NCI-H524 (cell line): ENCODE data around the gene TLCD4.
"Not testable (repeated sequence)": the region's sequence is repeated elsewhere in the genome, so short reads cannot be mapped to it uniquely, and the experiment has no call there.

ENCODE experiments used
- DNase-seq, 2 experiments: peaks; one replicate each; lab custom pipeline; 2025; lab: John Stamatoyannopoulos, UW

Gene TLCD4, protein sequence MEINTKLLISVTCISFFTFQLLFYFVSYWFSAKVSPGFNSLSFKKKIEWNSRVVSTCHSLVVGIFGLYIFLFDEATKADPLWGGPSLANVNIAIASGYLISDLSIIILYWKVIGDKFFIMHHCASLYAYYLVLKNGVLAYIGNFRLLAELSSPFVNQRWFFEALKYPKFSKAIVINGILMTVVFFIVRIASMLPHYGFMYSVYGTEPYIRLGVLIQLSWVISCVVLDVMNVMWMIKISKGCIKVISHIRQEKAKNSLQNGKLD

DNA sequence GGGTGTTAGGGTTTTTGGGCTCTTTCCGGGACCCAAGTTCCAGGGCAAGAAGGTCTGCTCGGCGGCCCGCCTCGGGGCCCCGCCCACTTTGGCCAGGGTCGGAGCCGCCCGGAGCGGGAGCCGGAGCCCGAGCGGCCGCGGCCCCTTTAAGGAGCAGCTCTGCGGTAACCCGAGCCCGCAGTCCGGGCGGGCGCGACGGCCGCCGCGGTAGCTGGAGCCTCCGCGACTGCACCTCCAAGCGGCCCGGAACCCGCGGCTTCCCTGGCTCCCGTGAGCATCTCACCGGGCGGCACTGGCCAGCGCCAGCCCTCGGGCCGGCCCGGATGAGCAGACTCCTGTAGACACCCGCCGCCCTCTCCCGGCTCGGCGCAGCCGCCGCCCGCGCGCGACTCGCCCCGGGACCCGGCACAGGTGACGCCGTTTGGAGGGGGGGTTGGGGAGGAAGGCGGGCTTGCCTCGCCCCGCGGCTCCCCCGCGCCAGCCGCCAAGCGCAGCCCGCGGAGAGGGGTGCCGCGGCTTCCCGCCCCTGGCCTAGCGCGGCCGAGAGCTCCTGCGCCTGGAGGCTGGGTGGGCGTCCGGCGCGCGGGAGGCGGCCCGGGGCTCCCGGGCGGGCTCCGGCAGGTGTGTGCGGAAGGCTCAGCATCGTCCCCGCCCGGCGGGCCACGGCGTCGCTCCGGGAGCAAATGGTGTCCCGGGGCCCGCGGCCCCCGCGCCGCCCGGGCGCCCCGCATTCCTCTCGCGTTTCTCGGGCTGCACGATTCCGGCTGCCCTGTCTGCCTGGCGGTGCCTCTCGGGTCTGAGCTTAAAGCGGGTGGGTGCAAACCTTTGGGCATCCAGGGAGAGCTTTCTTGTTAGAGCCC, at the start of gene TLCD4:
TSS of gene TLCD4 (plus strand) at position 149 of the 860 bp plus-strand sequence. CDS start 26,547 bp downstream, outside the sequence.
- DNase-seq, result peak in 1 of 2 experiments; percentile 55

DNA sequence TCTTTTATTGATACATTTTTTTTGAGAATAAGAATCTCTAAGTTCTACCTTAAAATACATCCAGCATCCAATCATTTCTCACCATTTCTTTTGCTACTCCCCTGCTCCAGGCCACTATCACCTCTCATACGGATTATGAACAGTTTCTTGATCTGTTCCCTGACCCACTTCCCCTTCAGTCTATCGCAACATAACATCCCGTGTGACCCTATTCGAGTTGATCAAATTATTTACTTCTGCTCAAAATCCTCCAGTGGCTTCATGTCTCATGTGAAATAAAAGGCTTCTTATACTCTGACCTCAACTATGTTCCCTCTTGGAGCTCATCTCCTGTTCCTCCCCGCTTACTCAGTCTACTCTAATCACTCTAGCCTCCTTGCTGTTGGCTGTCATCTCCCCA, 49.6 kb upstream of the TLCD4 start:
- DNase-seq, result no peak

DNA sequence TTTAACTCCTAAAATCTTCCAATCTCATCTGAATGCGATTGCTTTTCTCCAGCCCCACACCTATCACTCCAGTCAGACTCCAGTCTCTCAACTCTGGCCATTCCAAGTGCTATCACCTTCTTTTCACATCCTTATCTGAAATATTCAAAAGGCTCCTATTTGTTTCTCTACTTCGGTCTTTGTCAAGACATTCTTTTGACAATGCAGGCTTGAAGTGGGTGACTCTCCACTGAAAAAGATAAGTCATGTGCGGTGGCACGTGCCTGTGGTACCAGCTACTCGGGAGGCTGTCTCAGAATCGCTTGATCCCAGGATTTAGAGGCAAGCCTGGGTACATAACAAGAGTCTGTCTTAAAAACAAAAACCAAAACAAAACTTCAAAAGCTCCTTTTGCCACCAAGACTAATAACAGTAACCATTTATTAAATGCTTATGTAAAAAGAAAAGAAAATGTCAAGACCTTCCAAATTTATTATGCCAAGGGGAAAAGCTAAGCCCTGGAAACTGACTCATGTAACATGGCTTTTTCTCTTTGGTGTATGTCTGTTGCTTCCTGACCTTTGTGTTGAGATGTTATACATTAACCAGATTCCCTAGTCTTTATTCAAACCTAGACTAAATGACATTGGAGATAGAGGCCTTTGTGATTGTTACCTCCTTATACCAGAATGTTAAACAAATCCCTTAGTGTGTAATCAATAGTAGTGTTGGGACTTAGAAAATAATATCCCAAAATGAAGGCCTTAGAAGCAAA, 48.0 kb upstream of the TLCD4 start:
- DNase-seq, result no peak

DNA sequence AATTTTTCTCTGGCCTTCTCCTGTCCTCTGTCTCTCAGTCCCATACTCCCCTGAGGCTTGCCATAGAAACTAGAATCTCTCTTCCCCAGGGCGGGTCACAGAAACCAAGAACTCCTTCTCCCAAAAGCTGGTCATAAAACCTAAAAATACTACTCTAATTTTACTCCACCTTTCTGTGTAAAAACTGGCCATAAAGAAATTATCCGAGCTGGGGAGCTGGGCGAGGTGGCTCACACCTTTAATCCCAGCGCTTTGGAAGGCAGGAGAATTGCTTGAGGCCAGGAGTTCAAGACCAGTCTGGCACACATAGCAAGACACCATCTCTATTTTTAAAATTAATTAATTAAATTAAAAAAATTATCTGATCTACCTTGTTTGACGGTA, 47.5 kb upstream of the TLCD4 start:
- DNase-seq, result no peak

DNA sequence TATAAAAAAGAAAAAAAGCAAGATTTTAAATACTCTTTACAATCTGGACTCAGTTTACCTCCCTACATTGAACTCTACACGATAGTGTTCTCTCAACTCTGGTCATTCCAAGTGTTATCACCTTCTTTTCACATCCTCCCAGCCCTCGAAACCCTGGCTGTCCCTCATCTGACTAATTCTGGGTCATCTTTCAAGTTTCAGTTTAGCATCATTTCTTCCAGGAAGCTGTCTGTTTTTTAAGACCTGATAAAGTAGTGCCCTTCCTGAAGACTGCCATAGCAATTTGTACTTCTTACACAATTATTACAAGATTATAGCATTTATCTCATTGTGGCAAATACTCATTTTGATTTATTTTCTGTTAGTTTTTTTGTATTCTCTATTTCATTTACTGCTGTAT, 45.6 kb upstream of the TLCD4 start:
- no peak for DNase-seq

DNA sequence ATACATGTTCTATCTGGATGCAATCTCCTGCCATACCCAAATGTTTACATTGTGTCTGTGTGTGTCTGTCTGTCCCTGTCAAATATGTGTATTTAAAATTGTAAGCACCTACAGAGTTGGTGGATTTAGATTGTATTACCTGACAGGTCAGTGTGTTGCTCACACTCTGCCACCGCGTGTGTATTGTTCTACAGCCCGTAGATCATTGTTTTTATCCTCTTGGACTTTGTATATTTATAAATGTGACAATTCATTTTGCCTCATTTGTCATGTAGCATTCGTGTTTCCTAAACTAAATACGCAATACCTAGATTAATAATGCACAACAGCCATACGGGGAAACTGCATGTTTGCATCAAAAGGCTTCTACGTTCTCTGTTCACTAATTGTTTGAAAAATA, 45.0 kb upstream of the TLCD4 start:
- DNase-seq, result no peak

DNA sequence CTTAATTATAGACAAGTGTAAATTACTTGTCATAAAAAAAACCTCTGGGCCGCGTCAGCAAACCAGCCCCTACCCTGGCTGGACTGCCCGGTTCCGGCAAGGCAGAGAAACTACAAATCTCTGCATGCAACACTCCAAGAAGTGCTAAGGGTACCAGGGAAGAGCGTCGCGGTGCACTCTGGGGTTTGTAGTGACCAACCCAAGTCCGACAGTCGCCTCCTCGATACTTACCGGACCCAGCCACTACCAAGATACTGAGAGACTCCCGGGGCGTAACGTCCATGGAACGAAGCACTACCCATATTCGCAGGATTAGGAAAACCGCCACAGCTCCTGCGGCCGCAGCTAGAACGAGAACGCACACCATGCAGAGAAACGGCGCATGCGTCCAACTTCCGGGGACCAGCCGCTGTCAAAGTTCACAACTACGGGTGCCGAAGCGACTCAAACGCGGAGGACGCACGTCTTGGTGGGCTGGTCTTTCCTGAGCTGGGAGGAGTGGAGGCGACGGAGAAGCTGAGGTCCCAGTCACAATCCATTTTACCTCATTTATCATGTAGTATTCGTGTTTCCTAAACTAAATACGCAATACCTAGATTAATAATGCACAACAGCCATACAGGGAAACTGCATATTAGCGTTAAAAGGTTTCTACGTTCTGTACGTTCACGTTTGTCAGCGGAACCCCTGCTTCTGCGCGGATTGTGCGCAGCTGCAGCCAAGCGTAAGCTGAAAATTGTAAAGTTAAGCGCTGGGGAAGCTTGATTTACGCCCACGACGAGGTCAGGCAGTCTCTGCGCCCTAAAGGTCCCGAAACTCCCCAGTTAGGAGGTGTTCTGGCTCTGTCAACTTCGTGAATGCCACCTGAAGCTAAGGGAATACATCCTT, 44.4 kb upstream of the TLCD4 start, which contains the start of gene ALG14:
TSS of gene ALG14 (minus strand) at position 420 of the 888 bp plus-strand sequence. CDS start at position 367, 53 bp downstream.
- peak; percentile 84 to 94 for DNase-seq

DNA sequence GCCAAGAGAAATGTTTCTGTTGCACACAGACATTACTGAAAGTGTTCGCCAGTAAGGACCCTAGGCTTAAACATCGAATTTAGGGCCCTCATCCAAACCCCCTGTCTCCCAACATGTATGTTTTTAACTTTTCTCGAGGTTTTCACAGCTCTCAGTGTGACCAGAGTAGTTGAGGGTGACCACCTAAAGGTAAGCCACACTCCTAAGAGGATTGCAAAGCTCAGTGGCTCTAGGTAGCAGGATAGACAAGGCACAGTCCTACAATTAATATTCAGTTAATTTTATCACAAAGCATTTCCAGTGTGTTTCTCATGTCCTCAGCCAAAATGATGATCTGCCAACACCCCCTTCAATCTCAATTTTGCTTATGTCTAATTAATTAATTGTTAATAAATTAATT, 43.7 kb upstream of the TLCD4 start:
- DNase-seq, result no peak

DNA sequence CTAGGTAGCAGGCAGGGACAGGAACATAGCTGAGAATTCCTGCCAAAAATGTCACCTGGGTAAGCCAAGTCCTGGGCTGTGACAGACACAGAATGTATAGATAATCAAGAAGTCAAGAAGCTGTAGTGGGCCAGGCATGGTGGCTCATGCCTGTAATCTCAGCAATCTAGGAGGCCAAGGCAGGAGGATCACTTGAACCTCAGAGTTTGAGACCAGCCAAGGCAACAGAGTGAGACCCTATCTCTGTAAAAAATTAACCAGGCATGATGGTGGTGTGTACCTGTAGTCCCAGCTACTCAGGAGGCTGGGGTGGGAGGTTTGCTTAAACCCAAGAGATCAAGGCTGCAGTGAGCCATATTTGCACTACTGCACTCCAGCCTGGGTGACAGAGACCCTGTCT, 41.1 kb upstream of the TLCD4 start:
- DNase-seq, result no peak

DNA sequence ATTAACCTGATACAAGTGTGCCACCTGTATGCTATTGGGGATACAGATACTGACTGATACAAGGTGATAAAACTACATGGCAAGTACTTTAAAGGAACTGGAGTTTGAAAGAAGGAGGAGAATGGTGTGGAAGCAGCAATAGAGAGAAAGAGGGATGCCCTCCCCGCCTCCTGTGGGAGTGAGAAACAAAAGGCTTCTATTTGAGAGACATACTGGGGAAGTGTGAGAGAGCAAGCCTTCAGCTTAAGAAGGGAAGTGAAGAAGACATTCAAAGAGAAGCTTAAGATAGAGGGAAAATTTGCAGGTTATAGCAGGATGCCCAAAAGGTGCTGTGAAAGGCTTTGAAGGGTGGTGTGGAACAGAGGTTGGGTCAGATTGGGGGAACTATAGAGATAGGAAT, 36.7 kb upstream of the TLCD4 start:
- DNase-seq, result no peak

DNA sequence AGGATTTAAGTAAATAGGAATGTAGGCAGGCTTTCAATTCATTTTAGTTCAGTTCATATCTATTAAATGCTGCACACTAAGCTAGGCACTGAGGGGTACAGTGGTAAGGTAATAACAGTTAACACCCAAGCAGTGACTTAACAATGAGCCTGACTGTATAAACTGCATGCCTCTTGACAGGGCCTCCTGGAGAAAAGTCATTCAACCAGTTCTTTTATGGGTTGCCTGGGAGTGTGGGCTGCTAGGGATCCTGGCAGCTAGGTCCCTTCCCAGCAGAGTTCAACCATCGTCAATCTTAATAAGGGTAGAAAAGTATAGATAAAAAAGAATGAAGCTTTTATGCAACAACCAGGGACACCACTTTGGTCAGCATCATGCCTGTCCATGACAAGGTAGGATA, 36.3 kb upstream of the TLCD4 start:
- DNase-seq, result no peak

DNA sequence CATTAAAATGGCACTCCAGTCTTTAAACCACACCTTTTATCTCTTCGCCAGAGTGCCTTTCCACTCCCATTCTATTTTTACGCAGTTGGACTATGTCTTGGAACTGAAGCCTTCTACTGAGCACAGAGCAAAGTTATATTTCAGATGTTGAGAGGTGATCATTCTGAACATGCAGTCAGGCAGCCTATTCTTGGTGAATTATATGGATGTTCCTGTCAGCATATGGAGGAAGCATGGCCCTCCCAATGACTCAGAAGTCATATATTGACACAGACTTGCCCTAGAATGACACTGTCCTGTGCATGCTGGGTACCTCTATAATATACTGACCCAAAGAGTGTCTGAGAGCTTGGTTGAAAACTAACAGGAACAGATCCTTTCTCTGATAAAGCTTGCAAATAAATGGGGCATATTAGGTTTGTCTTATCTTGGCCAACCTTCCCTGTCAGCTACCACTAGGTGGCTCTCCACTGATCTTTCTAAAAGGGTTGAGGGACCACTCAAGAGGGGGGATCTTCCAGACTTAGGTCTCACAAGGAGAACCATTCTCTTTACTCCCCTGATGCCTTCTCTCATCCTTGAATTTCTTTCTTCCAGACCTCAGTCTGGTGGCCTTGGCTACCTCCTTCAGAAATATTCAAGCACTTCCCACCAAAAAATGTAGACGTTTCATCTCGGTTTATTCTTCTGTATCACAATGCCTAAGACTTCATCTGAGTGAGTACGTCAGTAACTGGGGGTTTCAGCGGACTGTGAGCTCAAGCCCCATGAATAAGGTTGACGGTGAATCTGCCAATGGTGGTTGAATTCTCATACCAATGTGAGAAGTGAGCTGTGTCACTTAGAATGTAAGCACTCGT, 32.6 kb upstream of the TLCD4 start:
- peak; percentile 0 to 59 for DNase-seq

DNA sequence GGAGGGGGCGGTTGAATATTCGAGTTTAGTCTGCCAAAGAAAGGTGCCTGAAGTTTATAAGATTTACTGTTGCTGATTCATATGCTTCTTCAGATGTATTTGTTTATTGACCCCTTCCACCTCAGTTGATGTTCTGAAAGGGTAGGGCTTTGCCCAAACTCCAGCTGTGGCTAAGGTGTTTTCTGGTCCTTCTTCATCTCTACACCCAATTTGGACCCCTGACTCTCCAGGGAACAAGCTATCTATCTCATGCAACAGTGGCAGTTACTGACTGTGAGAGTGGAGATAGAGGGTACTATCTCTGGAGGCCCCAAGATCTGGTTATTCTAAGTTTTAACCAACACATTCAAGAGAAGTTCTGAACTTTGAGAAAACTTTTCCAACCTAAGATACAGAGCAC, 31.8 kb upstream of the TLCD4 start:
- no peak for DNase-seq

DNA sequence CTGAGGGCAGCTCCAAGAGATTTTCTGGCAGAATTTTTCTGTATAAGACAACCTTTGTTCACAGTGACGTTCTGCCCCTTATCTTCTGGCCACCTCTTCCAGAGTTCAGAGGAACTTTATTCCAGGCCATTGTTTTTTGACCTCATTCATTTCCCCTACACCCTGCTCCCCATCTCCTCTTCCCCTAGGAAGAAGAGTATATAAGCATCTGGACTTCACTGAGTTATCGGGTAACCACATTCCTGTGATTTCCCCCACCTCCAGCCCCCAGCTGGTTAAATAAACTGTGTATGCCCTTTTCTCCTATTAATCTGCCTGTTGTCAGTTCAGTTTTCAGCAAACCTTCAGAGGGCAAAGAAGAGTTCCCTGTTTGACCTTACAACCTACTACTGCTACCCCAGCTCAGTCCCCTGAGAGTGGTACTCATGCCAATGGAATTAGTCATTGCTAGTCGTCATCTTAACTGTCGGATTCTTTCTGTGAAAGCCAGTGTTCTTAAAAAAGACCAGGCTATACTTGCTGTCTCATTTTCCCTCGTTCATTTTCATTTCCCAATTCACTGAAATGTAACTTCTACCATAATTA, 30.1 kb upstream of the TLCD4 start:
- no peak for DNase-seq

DNA sequence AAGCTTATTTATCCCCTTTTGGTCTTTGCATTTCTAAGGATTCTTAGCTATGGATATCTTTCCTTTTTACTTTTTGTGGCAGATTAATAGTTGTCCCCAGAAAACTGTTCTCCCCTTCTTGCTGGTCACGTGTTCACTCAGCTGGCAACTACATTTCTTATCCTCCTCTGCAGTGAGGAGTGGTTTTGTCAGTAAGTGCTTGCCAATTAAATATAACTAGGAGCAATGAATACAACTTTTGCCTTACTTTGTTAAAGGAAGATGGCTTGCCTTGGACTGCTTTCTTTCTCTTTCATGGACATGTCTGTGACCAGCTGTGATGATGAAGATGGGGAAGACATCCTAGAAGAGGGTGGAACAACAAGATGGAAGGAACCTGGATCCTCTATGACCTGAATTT, 28.9 kb upstream of the TLCD4 start:
- no peak for DNase-seq

DNA sequence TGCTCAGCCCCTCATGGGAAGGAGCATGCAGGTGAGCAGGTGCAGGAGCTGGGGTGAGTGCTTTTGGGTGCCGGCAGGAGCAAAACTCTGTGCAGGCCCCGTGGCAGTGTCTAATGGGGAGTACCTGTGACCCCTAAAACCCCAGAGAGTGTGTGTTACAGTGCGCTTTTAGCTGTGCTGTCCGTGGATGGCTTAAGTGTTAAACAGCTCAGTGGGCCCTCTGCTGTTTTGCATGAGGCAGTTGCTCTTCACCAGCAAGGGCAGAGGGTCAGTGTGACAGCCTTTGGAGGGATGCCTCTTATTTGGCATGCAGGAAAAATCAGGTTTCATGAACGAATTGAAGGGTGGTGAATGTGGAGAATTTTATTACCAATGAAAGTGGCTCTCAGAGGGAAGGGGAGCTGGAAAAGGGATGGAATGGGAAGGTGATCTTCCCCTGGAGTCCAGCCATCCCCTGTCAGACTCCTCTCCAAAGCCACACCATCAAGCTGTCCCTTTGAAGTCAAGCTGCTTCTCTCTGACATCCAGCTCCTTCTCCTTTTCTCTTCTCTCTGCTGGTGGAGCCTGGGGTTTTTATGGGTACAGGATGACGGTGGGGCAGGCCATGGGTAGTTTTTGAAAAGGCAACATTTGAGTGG, 27.4 kb upstream of the TLCD4 start:
- DNase-seq, result no peak

DNA sequence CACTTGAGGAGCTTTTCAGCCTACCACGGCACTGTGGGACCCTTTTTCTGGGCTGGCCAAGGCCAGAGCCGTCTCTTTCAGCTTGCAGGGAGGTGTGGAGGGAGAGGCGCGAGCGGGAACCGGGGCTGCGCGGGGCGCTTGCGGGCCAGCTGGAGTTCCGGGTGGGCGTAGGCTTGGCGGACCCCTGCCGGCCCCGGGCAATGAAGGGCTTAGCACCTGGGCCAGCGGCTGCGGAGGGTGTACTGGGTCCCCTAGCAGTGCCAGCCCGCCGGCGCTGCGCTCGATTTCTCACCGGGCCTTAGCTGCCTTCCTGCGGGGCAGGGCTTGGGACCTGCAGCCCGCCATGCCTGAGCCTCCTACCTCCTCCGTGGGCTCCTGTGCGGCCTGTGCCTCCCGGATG, 25.9 kb upstream of the TLCD4 start:
- DNase-seq, result not testable (repeated sequence)

DNA sequence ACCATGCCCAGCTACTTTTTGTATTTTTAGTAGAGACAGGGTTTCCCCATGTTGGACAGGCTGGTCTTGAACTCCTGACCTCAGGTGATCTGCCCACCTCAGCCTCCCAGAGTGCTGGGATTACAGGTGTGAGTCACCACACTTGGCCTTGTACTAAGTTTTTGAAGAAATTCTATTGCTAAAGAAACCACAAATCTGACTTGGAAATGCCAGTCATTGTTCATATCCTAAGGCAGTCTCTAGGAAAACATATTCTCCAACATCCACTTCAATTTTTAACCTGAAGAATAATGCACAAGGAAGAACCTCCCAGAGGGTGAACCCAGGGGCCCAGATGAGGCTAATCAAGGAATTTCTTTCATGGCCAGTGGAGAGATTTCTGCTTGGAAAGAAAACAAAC, 24.3 kb upstream of the TLCD4 start:
- DNase-seq, result not testable (repeated sequence)

DNA sequence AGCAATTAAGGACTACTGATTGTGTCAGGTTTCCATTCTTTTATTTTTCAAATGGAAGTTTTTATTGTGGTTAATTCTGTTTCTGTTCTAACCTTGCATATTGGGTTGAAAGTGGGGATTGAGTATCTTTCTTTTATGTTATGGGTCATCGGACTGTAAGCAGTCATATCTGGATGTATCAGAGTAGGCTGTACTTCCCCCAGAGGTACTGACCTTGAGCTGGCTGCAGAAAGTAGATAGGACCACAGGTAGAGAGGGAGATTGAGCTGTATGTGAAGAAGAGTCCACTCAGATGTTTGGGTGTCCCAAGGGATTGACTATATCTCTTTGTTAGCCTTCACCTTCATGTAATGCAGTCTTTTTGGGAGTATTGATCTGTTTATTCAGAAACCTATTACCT, 23.9 kb upstream of the TLCD4 start:
- no peak for DNase-seq

DNA sequence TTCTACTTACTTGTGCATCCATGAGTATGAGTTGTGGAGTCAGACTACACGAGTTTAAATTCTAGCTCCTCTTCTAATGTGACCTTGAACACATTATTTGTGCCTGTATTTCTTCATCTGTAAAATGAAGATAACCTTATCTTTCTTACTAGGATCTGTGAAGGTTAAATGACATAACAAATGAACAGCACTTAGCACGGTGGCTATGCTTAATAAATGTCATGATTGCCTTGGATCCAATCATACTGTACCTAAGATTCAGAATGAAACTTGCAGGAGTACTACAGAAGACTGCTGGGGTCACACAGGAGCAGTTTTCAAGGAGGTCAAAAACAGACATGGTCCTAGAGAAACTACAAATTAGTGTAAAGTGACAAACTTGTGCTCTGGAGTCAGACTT, 22.2 kb upstream of the TLCD4 start:
- no peak for DNase-seq
